GM20431 (cell line): ENCODE results near the gene IL17REL.

Experiments used
- in situ Hi-C: fragments of 300-500 bp; cut with MseI, MboI; formaldehyde crosslinking; loops from one replicate; pipeline ENCODE4 v1.15.0; 2020; ENCODE audit warnings: low sequenced_read_pairs; ENCODE audit not compliant: unreplicated experiment

The IL17REL gene

DNA sequence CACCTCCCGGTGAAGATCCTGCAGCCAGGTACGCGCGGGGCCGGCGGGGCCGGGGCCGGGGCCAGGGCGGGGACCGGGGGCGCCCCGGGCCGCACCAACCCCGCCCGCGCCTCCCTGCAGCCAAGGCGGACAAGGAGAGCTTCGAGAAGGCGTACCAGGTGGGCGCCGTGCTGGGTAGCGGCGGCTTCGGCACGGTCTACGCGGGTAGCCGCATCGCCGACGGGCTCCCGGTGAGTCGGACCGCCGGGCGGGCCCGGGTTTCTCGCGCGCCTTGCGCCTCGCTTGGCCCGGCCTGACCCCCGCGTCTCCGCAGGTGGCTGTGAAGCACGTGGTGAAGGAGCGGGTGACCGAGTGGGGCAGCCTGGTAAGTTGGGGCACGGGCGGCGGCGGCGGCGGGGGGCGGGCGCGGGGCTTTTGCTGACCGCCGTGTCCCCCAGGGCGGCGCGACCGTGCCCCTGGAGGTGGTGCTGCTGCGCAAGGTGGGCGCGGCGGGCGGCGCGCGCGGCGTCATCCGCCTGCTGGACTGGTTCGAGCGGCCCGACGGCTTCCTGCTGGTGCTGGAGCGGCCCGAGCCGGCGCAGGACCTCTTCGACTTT is 51.5 kb downstream of the IL17REL start:
- in situ Hi-C loops = no loop called here

DNA sequence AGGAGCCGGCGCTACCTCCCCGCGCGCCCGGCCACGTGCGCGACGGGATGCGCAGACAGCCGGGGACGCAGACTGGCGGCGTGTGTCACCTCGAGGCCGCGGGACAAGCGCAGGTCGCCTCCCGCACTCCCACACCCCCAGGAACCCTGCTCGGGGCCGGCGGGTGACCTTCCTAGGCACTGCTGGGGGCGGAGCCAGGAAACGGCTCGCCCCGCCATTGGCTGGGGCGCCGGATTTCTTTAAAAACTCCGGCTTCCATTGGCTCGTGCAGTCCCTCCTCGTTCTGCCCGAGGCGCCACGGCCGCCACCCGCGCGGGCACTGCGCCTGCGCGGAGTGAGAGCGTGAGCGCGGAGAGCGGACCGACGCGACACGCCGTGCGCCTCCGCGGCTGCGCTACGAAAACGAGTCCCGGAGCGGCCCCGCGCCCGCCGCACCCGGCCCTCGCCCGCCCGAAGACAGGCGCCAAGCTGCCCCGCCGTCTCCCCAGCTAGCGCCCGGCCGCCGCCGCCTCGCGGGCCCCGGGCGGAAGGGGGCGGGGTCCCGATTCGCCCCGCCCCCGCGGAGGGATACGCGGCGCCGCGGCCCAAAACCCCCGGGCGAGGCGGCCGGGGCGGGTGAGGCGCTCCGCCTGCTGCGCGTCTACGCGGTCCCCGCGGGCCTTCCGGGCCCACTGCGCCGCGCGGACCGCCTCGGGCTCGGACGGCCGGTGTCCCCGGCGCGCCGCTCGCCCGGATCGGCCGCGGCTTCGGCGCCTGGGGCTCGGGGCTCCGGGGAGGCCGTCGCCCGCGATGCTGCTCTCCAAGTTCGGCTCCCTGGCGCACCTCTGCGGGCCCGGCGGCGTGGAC is 52.2 kb downstream of the IL17REL start, which contains the start of gene PIM3:
Gene PIM3 (plus strand): TSS at position 614 of the 846 bp plus-strand sequence. CDS start 176 bp downstream, at position 790.
- in situ Hi-C loops = no loop called here

- in situ Hi-C loops = no loop called here
Observed at GRCh38 chr22:49959782-49960158, 52.8 kb downstream of the IL17REL start.

GRCh38 chr22:49958931-49959781 is 53.4 kb downstream of the IL17REL start:
- in situ Hi-C loops = no loop called here

GRCh38 chr22:49958366-49958921 is 54.1 kb downstream of the IL17REL start:
- in situ Hi-C loops = no loop called here

DNA sequence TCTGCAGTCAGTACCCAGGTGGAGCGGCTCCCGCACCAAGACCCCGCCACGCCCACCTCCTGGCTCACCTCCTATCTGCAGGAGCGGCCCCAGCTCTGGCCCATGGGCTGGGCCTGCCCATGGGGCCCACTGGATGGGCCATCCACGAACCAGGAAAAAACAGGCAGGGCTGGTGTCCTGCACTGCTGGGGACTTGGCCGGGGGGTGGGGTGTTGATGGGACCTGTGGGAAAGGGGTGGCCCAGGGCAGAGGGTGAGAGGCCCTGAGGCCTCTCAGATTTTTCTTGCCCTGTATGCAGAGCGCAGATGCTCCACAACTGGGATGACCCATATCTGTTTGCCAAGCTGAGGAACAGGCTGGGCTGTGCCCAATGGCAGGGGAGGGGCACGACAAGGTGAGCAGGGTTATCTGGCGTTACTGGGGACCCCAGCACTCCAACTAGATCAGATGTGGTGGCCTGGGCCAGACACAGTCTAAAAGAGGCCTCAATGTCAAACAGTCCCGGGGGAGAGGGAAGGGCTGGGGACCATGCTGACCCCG is 54.7 kb downstream of the IL17REL start:
- in situ Hi-C loops = no loop called here

DNA sequence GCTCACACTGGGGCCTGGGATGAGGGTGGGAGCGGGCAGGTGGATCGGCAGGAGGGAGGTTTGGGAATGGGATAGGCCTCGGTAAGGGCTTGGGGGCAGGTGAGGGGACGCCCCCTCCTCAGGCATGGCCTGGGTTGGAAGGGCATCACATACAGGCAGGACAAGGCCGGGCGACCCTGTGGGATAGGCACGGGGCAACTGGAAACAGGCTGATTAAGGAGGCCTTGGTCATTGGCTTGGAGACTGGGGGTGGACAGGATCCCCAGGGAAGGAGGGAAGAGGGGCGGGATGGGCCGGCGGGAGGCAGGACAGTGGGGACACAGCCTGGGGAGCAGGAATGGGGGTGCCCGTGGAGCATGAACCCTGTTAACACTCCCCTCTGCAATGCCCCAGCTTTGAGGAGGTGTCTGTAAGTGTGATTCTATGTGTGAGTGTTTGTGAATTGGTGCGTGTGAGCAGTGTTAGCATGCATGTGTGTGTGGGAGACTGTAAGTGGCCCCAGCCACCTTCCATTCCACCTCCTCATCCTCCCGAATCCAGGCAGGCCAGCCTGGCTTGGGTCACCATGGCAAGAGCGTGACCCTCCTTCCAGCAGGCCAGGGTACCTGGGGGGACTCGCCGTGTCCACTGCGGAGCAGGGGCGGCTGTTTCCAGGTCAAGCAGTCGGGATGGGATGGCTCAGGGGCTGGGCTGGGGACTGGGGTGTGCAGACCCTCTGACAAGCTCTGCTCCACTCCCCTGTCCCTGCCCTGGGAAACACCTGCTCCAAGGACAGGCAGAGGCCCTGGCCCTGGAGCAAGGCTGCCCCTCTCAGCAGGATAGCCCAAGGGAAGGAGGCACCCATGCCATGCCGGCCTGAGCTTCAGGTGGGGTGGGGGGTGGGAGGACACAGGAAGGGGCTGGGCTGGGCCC is 55.4 kb downstream of the IL17REL start:
- in situ Hi-C loops = no loop called here

- in situ Hi-C loops = no loop called here
Observed at GRCh38 chr22:49956418-49956770, 56.2 kb downstream of the IL17REL start.

DNA sequence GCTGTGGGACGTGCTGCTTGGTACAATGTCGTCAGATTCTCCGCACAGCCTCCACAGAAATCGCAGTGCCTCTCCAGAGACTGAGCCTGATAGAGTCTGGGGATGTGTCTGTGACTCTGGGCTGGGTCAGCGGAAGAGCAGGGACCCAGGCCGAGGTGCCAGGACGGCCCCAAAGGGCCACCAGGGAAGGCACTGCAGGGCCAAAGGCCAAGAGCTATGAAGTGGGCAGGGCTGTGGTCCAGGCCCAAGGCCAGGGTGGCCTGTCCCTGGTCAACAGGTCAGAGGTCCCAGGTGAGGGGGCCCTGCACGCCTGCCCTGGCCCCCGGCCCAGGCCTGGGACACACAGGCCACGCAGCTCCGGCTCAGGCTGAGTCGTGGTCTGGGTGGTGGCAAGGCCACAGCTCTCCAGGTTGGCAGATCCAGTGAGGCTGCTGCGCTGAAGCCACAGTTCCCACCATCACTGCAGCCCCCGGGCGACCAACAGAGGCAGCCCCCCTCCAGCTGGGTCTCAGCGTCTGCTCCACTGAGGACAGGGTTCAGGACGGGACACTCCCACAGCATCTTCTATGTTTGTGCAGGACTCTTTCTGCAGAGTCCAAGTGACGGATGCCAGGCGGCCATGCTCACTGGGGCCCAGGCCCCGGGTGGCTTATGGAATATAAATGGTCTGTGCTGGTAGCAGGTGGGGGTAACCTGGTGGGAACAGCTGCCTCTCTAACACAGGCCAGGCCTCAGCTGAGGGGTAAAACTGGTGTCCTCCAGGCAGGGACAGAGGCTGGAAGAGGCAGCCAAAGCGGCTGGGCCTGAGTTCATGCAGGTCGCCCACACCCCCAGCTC is 56.8 kb downstream of the IL17REL start:
- in situ Hi-C loops = no loop called here

- in situ Hi-C loops = no loop called here
Observed at GRCh38 chr22:49954991-49955580, 57.5 kb downstream of the IL17REL start.

DNA sequence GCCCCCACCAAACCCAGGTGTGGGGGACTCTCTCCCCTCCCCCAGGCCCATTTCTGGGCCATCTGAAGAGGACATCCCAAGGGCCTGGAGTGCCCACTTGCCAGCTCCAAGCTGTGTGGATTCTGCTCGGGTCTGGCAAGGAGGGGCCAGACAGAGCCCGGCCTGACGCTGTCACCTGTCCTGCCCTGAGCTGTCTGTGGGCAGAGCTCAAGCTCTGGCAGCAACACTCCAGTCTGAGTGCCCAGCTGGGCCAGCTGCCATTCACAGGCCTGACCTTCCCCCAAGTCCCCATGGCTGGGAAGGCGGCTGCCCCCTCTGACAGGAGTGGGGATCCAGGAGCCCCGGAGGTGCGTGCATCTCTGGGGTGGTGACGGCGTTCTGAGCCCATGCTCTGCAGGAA is 58.2 kb downstream of the IL17REL start:
- in situ Hi-C loops = no loop called here

GRCh38 chr22:49953680-49954344 is 58.8 kb downstream of the IL17REL start:
- in situ Hi-C loops = no loop called here

GRCh38 chr22:49953027-49953679 is 59.4 kb downstream of the IL17REL start:
- in situ Hi-C loops = no loop called here

GRCh38 chr22:49951986-49952896 is 60.3 kb downstream of the IL17REL start:
- in situ Hi-C loops = no loop called here

GRCh38 chr22:49951678-49951985 is 60.9 kb downstream of the IL17REL start:
- in situ Hi-C loops = no loop called here

DNA sequence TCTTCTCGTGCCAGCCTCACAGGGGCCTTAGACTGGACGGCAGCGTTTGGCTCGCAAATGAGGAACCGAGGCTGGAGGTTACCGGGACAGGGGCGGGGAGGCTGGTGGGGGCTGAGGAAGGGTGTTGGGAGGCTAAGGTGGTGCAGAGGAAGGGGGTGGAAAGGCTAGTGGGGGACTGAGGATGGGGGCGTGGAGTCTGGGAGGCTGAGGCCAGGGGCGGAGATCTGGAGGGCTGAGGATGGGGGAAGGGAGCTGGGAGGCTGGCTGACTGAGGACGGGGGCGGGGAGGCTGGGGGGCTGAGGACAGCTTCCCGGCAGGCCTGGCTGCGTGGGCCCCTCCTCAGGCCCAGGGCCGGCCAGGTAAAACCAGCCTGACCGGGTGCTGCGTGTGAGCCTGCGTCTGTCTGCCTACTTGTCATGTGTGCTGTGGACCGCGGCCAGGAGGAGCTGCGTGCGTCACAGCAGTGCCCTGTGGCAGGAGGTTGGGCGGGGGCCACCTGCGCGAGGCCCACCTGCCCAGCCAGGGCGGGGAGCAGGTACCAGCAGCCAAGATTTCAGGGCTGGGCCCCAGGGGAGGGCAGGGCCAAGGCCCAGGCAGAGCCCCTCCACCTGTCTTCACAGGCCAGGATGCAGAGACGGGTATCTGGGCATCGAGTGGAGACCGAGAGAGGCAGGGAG is 61.4 kb downstream of the IL17REL start:
- in situ Hi-C loops = no loop called here
